GM18520 (cell line): ENCODE results near the gene RNF152.

Experiments
- ATAC-seq: cut with Tn5 transposase; IDR thresholded peaks from one replicate; pipeline ENCODE4 v1.9.1; 2021; ENCODE audit not compliant: unreplicated experiment

The RNF152 gene

DNA sequence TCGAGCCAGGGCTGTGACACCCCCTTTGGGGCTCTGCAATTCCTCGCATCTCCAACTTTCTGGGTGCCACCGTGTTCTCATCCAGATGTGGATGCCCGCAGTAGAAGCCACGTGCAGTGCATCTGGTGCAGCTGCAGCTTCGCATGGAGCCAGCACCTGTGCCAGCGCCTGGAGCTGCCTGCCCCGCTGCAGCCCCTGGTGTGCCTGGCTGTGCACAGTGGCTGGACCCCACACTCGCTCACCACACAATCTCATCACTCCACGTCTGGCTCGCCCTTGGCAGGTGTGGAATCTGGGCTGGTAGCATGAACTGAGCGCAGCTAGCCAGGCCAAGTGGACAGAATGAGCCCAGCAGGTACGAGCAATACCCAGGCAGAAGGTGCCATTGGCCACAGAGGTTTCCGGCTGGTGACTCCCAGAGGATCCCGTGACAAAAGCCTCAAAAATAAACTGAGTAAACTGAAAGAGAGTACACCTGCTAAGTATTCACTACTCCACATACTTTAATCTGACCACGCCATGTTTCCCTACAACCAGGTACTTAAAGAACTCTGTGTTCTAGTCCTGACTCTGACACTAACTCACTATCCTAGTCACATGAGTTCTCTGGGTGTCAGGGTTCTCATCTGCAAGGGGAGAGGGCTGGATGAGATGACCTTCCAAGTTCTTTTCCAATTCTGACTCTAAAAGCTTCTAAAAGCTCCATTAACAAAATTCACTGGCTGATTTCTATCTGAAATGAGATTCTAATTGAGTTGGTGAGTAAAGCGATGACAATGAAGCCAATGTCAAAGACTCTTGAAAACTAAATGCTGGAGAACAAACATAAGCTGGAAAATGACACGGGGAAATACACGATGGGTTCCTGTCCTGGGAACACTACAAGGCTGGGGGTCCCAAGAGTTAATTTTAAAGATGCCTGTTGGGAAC is 37.1 kb downstream of the RNF152 start:
- ATAC-seq, result no peak

DNA sequence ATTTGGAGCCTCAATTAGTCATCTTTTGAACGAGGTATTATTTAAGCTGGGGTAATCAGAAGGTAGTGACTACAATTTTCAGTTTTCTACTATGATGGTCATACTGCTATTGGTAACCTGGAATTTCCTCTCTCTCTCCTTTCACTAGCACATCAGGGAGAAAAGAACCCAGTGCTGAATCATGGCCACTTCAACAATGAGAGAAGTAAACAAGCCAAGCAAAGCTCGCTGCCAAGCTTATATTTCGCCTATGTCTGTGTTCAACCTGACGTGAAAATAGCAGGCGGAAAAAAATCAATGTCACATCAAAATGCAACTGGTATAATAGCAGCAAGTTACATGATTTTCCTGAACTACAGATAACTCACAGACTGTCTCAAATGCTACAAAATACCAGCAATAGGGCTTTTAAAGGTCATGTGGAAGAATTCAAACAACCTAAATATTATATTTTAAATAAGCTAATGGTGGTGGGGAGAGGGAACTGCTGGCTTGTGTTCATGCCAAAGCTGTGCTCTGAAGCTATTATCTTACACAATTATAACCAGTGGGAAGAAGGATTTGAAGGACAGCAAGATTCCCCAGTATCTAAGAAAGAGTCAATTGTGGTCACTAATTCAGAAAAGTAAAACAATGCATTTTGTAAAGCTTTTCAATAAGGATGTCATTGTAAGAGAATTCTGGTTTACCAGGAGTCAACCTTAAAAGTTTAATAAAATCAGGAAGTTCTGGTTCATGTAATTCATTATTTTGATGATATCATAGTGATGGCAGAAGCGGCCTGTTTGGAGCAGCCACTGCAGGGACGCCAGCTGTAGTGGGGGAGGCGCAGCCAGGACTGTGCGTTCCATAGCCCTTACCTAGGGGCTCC is 38.0 kb downstream of the RNF152 start:
- ATAC-seq, result no peak

DNA sequence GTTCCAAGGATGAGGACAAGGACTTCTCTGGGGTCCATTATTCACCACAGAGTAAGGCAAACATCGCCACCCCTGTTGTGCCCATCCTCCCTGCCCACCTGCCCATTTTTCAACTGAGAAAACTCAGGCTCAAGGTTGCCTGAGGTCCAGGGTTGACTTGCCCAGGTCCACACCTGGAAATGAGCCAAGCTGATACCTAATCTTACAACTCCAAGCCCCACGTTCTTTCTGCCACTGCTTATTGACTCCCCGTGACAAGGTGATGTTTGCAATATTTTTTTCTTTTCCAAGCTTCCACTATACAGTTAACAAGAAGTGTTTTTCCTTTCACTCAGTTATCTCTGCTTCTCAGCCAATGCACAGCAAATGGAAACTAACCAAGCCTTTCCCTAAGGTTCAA is 39.0 kb downstream of the RNF152 start:
- ATAC-seq, result no peak

DNA sequence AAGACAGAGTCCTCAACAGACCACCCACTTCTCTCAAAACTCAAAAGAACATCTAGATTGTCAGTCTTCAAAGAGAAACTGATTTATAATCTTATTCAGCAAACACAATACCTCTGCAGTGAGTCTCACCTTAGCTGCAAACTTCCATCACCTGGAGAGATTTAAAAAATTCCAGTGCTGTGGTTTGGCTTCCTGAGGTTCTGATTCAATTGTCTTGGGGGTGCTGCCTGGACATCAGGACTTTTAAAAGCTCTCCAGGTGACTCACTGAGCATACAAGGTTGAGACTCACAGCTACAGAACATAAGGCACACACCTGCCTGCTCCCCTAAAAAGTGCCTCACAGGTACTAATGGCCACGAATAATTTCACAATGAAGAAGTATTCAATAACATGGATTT is 40.3 kb downstream of the RNF152 start:
- ATAC-seq, result no peak

DNA sequence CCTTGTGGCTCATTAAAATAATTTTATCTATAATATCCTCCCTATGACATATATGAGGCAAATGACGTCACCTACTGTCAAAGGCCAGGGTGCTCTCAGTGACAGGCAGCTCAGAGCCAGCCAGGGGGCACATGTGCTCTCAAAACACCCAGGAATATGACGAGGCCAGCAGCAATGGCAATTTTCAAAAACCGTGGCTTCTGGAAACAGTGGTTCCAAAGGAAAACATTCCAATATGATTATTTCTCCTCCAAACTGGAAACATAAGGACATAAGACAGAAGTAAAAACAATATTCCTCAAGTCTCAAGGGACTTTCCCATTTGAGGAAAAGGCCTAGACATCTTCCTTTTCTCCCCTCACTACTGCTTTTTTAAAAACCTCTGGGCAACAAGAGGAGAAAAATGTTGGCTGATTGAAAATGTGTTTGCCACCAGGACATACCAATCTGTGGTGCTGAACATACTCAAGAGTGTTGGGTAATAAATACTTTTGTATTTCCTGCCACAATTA is 40.8 kb downstream of the RNF152 start:
- ATAC-seq, result no peak

DNA sequence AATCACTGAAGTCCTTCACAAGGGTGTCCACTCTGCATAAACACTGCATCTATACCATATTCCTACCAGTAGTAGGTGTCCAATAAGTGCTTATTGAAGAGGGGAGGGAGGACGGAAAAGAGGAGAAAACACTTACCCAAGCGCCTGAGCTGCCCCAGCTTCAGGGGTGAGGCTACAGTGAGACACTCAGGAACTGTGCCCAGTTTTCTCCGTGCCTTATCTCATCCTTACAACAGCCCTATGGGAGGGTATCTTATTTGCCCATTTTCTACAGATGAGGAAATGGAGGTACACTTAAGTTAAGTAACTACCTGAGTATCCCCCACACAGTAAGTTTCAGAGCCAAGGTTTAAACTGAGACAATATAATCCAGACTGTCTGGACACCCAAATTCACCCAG is 41.5 kb downstream of the RNF152 start:
- no peak for ATAC-seq

DNA sequence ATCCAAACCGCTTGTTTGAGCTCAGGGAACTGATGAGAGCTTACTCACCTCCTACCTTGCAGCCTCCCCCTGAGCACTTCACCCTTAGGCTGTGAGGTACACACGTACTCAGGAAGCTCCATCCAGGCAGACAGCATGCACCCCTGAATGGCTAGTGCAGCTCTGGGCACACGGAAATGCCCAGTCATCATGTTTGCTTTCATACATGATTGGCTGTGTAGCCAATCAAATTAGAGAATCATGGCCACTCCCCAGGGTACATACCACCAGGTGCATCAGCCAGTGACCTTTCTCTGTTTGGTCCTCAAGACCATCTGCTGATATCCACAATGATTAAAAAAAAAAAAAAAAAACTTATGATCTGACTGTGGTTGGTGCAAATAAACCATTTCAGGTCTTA is 42.1 kb downstream of the RNF152 start:
- no peak for ATAC-seq

DNA sequence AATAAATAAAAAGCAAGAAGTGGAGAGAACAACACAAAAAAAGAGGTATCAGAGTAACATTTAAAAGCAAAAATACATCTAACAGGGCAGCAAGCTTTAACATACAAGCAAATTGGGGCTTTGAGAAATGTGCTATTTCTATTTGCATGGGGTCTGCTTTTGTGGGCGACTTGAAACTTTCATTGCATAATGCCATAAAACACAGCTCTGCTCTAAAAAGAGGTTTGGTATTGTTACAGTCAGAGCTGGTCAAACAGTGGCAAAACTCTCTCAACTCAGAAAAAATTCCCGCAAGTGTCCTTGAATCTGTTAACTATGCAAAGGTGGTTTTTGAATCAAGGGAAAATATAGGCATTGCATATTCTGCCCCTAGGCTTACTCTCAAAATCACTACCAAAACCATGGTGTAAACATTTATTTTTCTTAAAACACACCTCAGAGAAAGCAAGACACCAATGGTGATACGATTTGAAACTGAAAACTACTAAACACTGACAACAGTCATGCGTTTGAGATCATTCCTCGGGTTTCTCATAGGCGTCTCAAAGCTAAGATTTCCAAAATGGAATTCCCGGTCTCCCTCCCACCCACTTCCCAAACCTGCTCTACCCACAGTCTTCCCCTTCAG is 45.5 kb downstream of the RNF152 start:
- ATAC-seq, result peak; percentile 53

DNA sequence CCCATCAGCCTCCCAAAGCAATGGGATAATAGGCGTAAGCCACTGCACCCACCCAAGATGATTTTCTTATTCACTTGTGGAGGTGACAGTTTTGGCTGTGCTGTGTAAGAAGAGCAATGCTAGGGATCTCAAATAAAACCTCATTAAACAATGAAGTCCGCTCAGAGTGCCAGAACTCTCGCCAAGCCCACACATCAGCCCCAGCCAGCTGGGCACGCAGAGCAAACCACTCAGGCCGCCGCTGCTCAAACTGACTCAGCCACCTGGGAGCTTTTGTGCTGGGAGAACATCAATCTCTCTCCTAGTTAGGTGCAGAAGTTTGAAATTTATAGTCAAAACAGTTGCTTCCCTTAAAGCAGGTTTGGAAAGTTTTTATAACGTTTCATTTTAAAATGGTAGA is 47.6 kb downstream of the RNF152 start:
- ATAC-seq, result no peak

DNA sequence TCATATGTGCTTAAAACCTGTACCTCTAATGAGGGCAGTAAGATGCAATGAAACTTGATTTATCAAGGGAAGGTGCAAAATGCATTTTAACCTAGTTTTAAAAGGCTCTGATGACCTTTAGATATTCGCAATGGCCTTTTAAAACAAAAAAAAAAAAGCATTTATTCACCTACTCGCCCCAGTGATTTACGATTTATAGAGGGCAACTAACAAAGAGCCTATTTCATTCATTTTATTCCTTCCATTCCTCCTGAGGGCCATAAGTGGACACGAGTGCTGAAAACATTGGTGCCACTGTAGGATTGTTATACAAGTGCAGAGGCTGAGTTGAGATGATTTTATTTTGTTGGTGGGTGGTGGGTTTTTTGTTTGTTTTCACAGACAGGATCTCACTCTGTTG is 48.1 kb downstream of the RNF152 start:
- no peak for ATAC-seq

DNA sequence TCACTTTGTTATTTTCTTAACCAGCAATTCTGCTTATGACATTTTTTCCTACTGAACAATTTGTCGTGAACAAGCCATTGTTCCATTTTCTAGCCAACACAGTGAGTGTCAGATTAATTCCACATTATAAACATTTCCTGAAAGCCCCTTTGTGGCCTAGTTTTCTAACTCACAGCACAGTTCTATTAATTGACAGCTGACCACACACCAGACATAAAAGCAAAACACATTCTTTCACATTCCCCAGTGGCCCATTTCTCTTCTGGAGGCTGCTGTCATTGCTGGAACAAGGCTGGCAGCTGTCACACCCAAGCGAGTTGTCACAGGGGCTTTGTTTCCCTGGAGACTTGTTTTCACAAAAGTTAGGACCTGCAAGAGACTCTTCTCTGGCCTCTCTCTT is 50.7 kb downstream of the RNF152 start:
- ATAC-seq, result no peak

DNA sequence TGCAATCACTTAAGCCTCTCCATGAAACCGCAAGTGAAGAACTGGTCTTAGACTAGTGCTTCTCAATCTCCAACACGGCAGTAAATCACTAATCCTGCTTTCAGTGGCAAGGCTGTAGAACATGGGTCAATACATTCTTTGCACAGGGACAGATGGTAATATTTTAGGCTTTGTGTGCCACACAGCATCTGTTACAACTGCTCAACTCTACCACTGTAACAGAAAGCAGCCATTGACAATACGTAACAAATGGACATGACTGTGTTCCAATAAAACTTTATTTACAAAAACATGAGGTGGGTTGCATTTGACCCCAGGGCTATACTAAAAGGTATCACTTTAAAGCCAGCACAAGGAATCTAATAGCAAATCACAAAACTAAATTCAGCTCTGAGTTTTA is 51.1 kb downstream of the RNF152 start:
- no peak for ATAC-seq

DNA sequence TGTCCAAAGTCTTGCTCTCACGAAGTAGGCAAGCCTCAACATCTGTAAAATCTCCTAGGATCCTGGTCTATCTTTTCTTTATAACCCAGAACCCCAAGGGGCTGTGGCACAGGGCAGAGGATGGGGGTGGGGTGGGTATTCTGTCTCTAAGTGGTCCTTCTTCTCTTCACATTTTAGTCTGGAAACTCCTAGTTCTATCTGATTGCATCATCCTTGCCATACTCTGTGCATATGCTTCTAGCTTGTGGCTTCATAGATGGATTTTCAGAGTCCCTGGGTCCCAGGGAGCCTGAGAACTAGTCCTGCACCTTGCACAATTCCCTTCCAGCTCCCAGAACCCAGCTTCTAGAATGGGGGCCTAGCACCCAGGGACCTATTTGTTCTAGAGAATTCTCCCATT is 52.5 kb downstream of the RNF152 start:
- ATAC-seq, result no peak

DNA sequence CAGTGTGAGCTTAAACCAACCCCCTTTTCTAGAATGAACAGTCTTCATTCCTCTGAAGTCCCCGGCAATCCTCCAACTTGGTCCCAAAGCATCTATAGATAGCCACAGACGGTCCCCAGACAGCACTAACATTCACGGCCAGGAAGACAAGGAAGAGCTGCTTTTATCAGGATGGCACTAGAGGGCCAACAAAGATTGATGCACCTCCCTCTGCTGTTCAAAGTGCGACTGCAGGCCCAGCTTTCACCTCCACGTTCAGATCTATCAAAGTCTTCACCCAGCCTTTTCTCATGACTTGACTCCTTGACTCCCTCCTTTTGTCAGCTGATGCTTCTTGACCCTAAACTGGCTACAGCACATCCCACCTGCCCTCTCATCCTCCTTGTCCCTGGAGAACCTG is 54.3 kb downstream of the RNF152 start:
- no peak for ATAC-seq

DNA sequence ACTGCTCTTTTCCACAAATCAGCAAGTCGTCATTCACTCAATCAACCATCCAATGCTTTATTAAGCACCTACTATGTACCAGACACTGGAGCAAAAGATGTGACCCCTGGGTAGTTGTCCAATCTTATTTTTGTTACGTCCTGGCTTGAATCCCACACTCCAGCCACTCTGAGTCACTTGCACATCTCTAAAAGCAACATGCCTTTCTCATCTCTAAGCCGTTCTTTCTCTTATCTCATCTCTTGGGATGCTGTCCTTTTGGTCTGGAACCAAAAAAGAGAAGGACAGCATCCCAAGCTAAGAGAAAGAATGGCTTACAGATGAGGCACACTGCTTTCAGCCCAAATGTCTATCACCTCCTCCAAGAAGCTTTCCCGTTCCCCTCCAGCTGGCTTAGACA is 58.8 kb downstream of the RNF152 start:
- ATAC-seq, result no peak

DNA sequence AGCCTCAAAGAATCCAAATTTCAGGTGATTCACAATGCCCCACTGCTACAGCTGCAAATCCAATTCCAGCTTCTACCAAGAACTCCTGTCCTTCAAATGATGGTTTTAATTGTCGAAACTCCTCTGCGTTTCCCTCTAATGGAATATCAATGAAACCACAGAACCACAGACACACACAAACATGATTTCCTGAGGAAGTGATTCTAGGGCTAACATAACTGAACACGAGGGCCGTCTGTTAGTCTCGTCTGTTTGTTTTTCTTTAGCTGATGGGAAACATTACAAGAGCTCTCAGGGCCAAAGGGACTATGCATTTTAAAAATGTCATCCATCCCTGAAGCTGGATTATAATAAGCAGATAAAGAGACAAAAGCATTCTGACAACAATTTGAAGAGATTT is 59.4 kb downstream of the RNF152 start:
- no peak for ATAC-seq

DNA sequence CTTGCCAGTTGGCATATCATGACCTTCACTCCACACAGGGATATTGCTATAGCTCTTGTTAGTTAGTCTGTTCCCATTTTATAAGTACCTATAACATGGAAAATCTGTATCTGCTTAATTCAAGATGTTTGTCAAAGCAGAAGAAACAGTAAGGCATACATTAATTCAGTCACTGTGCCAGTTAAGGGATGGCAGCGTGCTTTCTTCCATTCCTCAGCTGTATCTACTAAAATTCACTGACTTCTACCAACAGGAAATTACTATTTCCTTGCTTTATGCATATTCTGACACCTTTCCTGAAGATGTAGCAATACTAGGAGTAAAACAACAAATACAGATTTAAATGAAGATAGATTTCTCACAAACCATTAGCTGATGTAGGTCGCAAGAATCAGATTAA is 59.9 kb downstream of the RNF152 start:
- ATAC-seq, result no peak

DNA sequence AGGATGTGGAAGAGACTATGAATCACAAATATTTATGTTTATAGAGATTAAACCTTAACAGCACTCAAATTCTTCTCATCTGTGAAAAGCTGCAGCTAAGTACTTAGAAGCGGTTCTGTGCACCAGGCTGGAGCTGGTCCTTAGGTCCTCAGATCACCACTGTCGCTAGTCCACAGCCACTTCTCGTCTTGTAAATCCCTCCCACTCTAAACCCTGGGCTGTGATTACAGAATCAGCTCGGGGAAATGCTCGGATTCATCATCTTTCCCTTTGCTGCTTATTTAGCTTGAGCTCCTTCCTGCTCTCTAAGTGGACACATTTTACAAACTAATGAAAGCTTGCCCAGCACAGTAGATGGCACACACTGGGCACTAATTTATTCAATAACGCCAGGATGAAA is 61.7 kb downstream of the RNF152 start:
- ATAC-seq, result no peak

DNA sequence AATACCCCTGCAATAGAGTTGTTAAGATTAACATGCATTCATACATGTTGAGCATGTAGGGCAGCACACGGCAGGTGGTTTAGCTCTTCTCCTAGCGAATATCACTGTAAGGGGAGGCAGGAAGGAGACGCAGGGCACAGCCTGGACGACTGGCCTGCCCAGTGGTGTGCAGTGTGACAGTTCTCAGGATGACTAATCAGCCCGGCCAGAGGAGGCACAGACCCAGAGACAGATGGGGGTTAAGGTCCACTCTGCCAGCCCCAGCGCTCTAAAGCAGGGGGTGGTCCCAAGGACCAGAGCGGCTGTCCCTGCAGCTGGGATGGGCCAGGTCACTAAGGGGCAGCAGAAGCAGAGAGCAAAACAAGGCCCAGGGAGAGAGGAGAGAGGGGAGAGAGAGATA is 63.7 kb downstream of the RNF152 start:
- no peak for ATAC-seq

DNA sequence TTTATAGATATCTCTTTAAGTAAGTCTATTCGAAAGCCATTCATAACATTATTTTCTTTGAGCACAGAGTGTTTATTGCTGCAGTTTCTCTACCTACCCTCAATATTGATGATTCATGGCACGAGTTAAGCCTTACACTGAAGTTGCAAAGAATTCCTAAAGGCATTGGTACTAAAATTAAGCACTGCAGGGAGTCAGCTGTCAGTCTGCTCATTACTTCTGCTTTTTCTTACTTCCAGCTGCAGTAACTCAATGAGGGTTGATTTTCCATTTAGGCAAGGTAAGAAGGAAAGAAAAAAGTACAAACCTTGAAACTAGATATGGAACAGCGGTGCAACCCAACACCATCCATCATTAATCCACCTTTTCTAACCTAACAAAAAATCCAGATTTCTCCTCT is 65.2 kb downstream of the RNF152 start:
- no peak for ATAC-seq

DNA sequence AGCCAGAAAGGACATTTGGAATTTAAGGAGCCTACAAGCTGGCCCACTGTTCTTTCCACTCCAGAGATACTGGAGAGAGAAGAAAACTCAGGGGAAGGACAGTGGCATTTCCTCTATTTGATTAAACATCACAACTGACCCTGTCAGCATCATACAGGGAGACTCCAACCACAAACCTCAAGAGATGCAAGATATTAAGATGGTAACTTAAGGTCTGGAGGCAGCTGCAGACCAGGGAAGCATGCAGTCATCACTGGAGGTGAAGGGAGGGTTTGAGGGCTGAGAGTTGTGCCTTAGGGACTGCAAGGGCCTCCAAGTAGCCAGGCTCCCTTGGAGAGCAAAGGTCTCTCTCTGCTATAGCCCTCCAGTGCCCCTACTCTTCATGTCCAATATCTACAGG is 67.4 kb downstream of the RNF152 start:
- no peak for ATAC-seq
